NCI-H128 (cell line): Measurements from ENCODE around the gene SERTAD3.
"Not testable (repeated sequence)": the region's sequence is repeated elsewhere in the genome, so short reads cannot be mapped to it uniquely, and the experiment has no call there.

Experiments
- DNase-seq: peaks from one replicate; lab custom pipeline; 2025; ENCODE audit not compliant: unreplicated experiment; lab: John Stamatoyannopoulos, UW

SERTAD3 gene

GRCh38 chr19:40458597-40458974 lies 14.5 kb upstream of the SERTAD3 start:
- no peak for DNase-seq

DNA sequence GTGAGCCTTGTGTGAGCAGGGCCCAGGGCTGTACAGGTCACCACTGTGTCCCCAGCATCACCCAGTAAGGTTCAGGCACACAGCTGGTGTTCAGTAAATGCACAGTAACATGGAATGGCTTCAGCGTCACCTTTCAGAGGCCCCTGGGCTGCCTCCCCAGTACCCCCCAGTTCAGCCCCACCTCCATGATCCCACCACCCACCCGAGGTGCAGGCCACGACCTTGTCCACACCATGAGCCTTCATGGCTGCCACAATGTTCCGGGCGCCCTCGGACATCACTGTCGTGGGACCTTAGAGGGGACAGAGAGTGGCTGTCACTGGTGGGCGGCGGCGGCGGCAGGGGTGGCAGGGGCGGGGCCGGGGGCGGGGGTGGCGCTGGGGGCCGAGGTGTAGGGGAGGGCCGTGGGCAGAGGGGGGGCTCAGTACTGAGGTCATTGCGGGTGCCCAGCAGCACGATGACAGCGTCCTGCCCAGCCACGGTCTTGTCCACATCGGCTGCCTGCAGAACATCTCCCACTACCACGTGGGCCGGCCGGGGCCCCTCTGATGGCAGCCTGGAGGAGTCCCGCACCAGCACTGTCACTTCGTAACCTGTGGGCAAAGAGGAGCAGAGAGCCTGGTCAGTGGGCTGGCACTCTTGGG lies 13.9 kb upstream of the SERTAD3 start:
- DNase-seq: no peak

GRCh38 chr19:40457048-40457447 lies 12.9 kb upstream of the SERTAD3 start:
- DNase-seq: no peak

GRCh38 chr19:40453943-40454342 lies 9.8 kb upstream of the SERTAD3 start:
- not testable (repeated sequence) for DNase-seq

GRCh38 chr19:40453151-40453735 lies 9.1 kb upstream of the SERTAD3 start:
- DNase-seq: no peak

- DNase-seq: no peak
These were observed 7.9 kb upstream of the SERTAD3 start for GRCh38 chr19:40452016-40452415.

DNA sequence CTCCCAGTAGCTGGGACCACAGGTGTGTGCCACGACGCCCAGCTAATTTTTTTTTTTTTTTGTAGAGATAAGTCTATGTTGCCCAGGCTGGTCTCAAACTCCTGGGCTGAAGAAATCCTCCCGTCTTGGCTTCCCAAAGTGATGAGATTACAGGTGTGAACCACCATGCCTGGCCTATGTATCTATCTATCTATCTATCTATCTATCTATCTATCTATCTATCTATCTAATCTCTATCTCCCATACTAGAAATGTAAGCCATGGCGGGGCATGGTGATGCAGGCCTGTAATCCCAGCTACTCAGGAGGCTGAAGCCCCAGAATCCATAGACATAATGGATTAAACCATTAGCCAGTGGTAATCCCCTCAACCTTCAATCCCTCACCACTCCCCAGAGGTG lies 6.5 kb upstream of the SERTAD3 start:
- DNase-seq: no peak

DNA sequence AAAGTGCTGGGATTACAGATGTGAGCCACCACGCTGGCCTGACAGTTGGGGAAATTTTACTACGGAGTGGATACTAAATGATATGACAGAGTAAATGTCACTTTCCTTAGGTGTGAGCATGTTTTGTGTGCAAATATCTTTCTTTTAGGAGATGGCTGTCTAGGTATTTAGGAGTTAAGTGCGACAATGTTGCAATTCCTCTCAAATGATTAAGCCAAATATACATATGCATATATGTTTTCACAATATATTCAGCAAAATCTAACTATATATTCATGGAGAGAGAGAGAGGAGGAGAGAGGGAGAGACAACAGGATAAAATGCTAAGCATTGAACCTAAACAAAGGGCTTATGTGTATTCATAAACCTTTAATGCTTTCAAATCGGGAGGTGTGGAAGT lies 5.4 kb upstream of the SERTAD3 start:
- DNase-seq: no peak

- DNase-seq: no peak
These were observed 2.2 kb upstream of the SERTAD3 start for GRCh38 chr19:40446263-40446784.

DNA sequence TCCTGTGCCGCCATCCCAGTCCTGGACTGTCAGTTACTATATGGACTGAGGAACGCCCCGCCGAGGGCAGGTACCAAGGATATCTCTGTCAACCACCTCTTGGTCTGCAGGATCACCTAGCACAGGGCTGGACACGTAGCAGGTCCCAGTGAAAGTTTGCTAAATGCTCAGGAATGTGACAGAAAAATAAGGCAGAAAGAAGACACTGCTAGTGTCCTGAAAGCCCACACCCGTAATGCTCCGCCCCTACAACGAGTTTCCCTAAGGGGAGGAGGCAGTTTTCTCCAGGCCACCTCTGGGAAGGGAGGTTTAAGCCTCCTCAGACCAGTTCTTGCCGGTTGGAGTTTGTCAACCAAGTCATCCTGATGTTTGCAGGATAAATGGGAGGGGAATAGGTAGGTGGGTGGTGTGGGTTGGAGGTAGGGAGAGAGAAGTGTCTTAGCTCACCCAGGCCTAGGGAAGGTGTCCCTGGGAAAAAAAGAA lies 1.7 kb upstream of the SERTAD3 start:
- DNase-seq: no peak

DNA sequence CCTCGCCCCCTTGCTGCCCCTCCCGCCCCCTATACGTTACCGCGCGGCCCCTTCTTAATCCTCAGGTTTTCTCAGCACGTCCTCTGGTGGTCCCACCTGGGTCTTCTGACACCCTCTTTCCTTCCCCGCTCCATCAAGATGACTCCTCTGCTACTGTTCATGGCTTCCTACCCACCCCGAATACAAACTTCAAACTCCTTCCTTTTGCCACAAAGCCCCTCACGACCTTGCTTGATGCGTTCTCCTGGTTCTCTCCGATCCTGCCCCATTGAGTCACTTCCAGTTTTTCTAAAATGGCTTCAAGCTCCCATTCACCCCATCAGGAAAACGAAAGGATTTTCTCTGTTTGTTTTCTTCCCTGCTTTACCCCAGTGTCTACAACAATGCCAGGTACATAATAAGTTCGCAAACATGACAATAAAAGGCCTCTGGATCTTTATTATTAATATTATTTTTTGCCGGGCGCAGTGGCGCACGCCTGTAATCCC lies 734 bp upstream of the SERTAD3 start:
- no peak for DNase-seq

- peak; percentile 98 for DNase-seq
These were observed 770 bp downstream of the SERTAD3 start for GRCh38 chr19:40443131-40443999.

DNA sequence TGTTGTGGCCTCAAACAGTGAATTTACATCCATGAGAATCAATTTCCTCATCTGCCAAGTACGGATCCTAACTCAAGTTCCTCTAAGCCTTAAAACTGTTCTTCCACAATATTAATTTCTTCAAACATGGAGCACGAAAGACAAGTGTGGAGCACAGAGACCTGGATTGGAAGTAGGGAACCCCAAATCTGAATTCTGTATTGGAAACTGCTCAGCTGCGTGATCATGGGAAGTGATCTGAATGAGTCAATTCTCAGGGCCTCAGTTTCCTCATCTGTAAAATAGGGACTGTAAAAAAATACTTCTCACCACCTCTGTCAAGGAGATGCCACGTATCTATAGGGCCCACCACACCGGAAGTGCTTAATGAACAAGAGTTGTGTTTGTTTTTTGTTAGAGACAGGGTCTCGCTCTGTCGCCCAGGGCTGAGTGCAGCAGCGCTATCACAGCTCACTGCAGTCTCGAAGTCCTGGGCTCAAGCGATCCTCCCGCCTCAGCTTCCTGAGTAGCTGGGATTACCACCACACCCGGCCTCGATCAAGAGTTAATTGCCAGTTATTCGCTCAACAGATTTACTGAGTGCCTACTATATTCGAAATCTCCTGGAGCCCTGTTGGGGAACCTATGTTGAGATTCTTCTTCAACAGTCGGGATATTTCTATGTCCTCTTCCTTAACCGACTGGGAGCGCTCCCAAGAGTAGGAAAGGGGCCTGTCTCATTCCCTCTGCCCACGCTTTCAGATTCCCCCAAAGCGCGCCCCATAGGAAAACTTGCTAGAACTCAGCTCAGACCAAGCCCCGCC lies 1.6 kb downstream of the SERTAD3 start:
- no peak for DNase-seq

- DNase-seq: no peak
These were observed 2.3 kb downstream of the SERTAD3 start for GRCh38 chr19:40441719-40442253.

DNA sequence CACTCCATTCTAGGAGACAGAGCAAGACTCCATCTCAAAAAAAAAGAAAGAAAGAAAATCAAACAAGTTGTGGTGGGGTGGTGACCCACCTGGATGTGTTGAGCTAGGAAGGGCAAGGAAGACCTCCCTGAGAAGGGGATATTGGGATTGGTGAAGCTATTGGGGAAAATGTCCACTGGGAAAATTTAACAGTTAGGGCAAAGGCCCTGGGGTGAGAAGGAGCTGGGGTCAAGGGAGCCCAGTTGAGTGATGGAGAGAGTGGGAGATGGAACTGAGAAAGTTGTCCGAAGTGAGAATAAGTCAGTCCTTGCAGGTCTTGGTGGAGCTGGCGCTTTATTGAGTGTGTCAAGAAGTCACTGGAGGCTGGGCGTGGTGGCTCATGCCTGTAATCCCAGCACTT lies 5.9 kb downstream of the SERTAD3 start:
- DNase-seq: no peak

DNA sequence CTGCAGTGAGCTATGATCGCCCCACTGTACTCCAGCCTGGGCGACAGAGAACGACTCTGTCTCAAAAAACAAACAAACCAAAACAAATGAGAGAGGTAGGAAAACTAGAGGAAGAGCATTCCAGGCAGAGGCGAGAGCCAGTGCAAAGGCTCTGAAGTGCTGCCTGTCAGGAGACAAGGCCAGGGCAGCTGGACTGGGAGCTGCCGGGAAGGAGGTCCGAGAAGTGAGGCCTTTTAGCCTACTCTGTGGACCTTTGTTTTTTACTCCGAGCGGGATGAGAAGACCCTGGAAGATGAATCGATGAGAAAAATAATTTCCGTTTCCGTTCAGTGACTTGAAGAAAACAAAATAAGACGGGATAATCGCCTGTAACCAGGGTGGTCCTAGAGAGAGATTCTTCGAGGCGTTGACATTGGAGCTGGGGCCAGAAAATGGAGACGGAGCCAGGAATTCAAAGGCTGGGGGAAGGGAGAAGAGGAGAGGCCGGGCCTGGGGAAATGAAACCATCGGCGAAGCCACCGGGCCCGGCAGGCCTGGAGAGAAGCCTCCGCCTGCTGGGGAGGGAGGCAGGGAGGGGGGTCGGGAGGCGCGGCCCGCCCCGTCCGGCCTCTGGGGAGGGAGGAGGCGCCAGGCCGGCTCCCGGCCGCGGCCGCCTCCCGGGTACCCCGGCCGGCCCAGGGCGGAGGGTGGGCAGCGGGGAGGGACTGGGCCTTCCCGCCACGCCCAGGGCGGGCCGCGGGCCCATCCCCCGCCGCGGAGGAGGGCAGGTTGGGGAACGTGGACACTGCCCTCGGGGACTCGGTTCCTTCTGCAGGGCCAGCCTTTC lies 10.5 kb downstream of the SERTAD3 start:
- DNase-seq: peak; percentile 37

DNA sequence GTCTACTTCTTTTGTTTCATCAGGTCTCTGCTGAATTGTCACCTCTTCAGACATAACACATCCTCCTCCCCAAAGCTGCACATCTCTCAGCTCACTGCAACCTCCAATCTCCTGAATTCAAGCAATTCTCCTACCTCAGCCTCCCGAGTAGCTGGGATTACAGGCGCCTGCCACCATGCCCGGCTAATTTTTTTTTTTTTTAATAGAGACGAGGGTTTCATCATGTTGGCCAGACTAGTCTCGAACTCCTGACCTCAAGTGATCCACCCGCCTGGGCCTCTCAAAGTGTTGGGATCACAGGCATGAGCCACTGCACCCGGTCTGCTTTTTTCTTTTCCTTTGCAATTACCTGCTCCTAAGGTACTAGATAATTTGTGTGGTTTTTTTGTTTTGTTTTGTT lies 11.4 kb downstream of the SERTAD3 start:
- DNase-seq: not testable (repeated sequence)

DNA sequence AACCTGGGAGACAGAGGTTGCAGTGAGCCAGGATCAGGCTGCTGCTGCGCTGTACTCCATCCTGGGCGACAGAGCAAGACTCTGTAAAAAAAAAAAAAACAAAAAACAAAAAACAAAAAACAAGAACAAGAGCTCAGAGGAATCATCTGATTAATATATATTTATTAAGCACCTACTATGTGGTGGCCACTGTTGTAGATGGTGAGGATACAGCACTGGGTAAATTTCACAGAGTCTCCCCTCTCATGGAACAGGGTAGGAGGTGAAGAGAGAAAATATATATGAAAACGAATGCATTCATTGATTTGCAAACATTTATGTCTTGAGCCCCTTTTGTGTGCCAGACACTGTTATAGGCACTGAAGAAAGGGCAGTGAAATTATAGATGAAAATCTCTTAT lies 12.4 kb downstream of the SERTAD3 start:
- no peak for DNase-seq

GRCh38 chr19:40430242-40430641 lies 13.9 kb downstream of the SERTAD3 start:
- DNase-seq: not testable (repeated sequence)

DNA sequence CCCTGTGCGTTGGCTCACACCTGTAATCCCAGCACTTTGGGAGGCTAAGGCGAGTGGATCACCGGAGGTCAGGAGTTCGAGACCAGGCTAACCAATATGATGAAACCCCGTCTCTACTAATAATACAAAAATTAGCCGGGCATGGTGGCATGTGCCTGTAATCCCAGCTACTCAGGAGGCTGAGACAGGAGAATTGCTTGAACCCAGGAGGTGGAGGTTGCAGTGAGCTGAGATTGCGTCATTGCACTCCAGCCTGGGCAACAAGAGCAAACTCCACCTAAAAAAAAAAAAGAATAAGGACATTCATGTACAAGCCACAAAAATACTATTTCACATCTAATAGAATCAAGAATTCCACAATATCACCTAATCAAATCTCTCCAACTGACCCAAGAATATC lies 15.9 kb downstream of the SERTAD3 start:
- DNase-seq: not testable (repeated sequence)
